HCT116 (cell line): Measurements from ENCODE around the gene ALDH3B1.

Experiments
- CEBPB ChIP-seq: IDR thresholded peaks from 2 replicates; pipeline ENCODE4 v1.6.1; 2012; ENCODE audit warnings: low read depth
- CTCF ChIP-seq, 3 experiments: fragments of 200-600 bp in 1 of 3; sonication (generic) in 1 of 3; IDR thresholded peaks in 2 of 3; conservative IDR thresholded peaks in 1 of 3; 2 replicates each; pipeline ENCODE4 v1.5.1; 2012 to 2017; ENCODE audit warnings: low read depth in 2 of 3, low read length in 2 of 3, antibody characterized with exemption in 1 of 3, borderline replicate concordance in 1 of 3, control low read depth in 1 of 3, mild to moderate bottlenecking in 1 of 3, mixed read lengths in 1 of 3, mixed run types in 1 of 3, moderate library complexity in 1 of 3; ENCODE audit not compliant: insufficient read depth in 1 of 3
- EGR1 ChIP-seq: IDR thresholded peaks from 2 replicates; pipeline ENCODE4 v1.6.1; 2012; ENCODE audit warnings: low read depth
- EZH2phosphoT487 ChIP-seq: fragments of 200-600 bp; IDR thresholded peaks from 2 replicates; pipeline ENCODE4 v1.6.1; 2018; ENCODE audit warnings: antibody characterized with exemption, borderline replicate concordance
- JUND ChIP-seq: IDR thresholded peaks from 2 replicates; pipeline ENCODE4 v1.6.1; 2012
- POLR2A ChIP-seq: IDR thresholded peaks from 2 replicates; pipeline ENCODE4 v1.7.0; 2011; ENCODE audit warnings: borderline replicate concordance; ENCODE audit not compliant: insufficient read depth, insufficient read length; ENCODE audit errors: extremely low read depth
- POLR2AphosphoS5 ChIP-seq: IDR thresholded peaks from 2 replicates; pipeline ENCODE4 v1.6.1; 2011; ENCODE audit warnings: mild to moderate bottlenecking, low read depth, low read length, moderate library complexity

GRCh38 chr11:68013611-68014156 lies 3.6 kb downstream of the ALDH3B1 start:
- TF ChIP-seq POLR2AphosphoS5 (no peak), CEBPB (no peak), CTCF (IDR thresholded peaks at IDR 0.05 in 2 of 3, conservative IDR thresholded peaks at IDR 0.05 in 1 of 3; ENCODE audit: borderline replicate concordance in 1 of 3, insufficient read depth in 1 of 3, low read depth in 2 of 3, low read length in 2 of 3) (no peak), JUND (no peak), EGR1 (no peak), EZH2phosphoT487 (no peak), POLR2A (no peak)
